DND-41 (cell line): Measurements from ENCODE around the gene MSI2.

Experiments used
- ATAC-seq: fragments of 200-7000 bp; cut with Tn5 transposase; 3 replicates; pipeline ENCODE4 v1.9.1; 2021; ENCODE audit warnings: low read depth; ENCODE audit not compliant: insufficient read depth
- DNase-seq: peaks from one replicate; pipeline ENCODE4 v3.0.0-alpha.2; 2020
- H2AFZ ChIP-seq: 2 replicates; pipeline ENCODE4 v1.6.0; 2012; ENCODE audit warnings: low read depth, low read length
- H3K27ac ChIP-seq: 2 replicates; pipeline ENCODE4 v1.5.1; 2012; ENCODE audit warnings: low read length, inconsistent platforms
- H3K27me3 ChIP-seq: fragments of 200-600 bp; sonication (generic); 2 replicates; pipeline ENCODE4 v1.6.0; 2012; ENCODE audit warnings: low read length, mild to moderate bottlenecking, inconsistent platforms; ENCODE audit not compliant: insufficient read depth, poor library complexity
- H3K36me3 ChIP-seq: 2 replicates; pipeline ENCODE4 v1.5.1; 2012; ENCODE audit warnings: low read length, inconsistent platforms; ENCODE audit not compliant: insufficient read depth
- H3K4me1 ChIP-seq: 2 replicates; pipeline ENCODE4 v1.5.1; 2012; ENCODE audit warnings: mild to moderate bottlenecking, low read length; ENCODE audit not compliant: insufficient read depth
- H3K4me2 ChIP-seq: 2 replicates; pipeline ENCODE4 v1.6.0; 2012; ENCODE audit warnings: mild to moderate bottlenecking, moderate library complexity, low read length, inconsistent platforms; ENCODE audit not compliant: insufficient read depth
- H3K4me3 ChIP-seq, 2 experiments: fragments of 200-600 bp in 1 of 2; shearing (Covaris generic) in 1 of 2; 2 replicates each; pipeline ENCODE4 v1.5.1; 2012 to 2016; ENCODE audit warnings: inconsistent platforms in 2 of 2, low read length in 2 of 2, mild to moderate bottlenecking in 2 of 2, low read depth in 1 of 2, moderate library complexity in 1 of 2
- H3K79me2 ChIP-seq: 2 replicates; pipeline ENCODE4 v1.6.0; 2012; ENCODE audit warnings: low read length, inconsistent platforms; ENCODE audit not compliant: insufficient read depth
- H3K9ac ChIP-seq: 2 replicates; pipeline ENCODE4 v1.6.0; 2012; ENCODE audit warnings: low read depth, mild to moderate bottlenecking, inconsistent platforms, low read length, moderate library complexity
- H3K9me3 ChIP-seq: 2 replicates; pipeline ENCODE4 v1.5.1; 2012; ENCODE audit warnings: low read length, moderate library complexity, mild to moderate bottlenecking, inconsistent platforms; ENCODE audit not compliant: insufficient read depth, severe bottlenecking
- H4K20me1 ChIP-seq: 2 replicates; pipeline ENCODE4 v1.6.0; 2012; ENCODE audit warnings: low read length; ENCODE audit not compliant: insufficient read depth
- EZH2 ChIP-seq: IDR thresholded peaks from 3 replicates; pipeline ENCODE4 v1.6.1; 2012; ENCODE audit warnings: borderline replicate concordance, low read depth, mild to moderate bottlenecking, moderate library complexity, low read length, inconsistent platforms; ENCODE audit not compliant: severe bottlenecking
- TF ChIP-seq, protein P1 (sequence below): IDR thresholded peaks from 2 replicates; pipeline ENCODE4 v1.5.1; 2012; ENCODE audit warnings: borderline replicate concordance, low read length, moderate library complexity, mild to moderate bottlenecking; ENCODE audit not compliant: poor library complexity, severe bottlenecking; ENCODE audit errors: extremely low read depth

The MSI2 gene

GRCh38 chr17:57406981-57407286 lies 150.6 kb downstream of the MSI2 start:
- H4K20me1 ChIP-seq: peaks cover 22% of the 10 kb centered on the region
- TF ChIP-seq, protein P1, sequence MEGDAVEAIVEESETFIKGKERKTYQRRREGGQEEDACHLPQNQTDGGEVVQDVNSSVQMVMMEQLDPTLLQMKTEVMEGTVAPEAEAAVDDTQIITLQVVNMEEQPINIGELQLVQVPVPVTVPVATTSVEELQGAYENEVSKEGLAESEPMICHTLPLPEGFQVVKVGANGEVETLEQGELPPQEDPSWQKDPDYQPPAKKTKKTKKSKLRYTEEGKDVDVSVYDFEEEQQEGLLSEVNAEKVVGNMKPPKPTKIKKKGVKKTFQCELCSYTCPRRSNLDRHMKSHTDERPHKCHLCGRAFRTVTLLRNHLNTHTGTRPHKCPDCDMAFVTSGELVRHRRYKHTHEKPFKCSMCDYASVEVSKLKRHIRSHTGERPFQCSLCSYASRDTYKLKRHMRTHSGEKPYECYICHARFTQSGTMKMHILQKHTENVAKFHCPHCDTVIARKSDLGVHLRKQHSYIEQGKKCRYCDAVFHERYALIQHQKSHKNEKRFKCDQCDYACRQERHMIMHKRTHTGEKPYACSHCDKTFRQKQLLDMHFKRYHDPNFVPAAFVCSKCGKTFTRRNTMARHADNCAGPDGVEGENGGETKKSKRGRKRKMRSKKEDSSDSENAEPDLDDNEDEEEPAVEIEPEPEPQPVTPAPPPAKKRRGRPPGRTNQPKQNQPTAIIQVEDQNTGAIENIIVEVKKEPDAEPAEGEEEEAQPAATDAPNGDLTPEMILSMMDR: no peak
- no peak for TF ChIP-seq EZH2
- no peaks in the 10 kb centered on the region for H3K27me3 ChIP-seq
- peak overlapping the region; percentile 31 for H3K4me2 ChIP-seq
- peaks cover 92% of the 10 kb centered on the region for H3K4me1 ChIP-seq
- no peak overlapping the region for H3K4me3 ChIP-seq
- peaks cover 79% of the 10 kb centered on the region for H3K36me3 ChIP-seq
- H3K9ac ChIP-seq: peak overlapping the region; percentile 48
- no peak for DNase-seq
- H3K9me3 ChIP-seq: no peaks in the 10 kb centered on the region
- ATAC-seq: no peak
- H2AFZ ChIP-seq: no peak overlapping the region
- H3K27ac ChIP-seq: peak overlapping the region; percentile 88
- peaks cover 99% of the 10 kb centered on the region for H3K79me2 ChIP-seq

GRCh38 chr17:57407287-57408070 lies 151.2 kb downstream of the MSI2 start:
- peaks cover 77% of the 10 kb centered on the region for H3K36me3 ChIP-seq
- H3K4me1 ChIP-seq: peaks cover 87% of the 10 kb centered on the region
- H3K9ac ChIP-seq: peak overlapping the region; percentile 48
- no peak for TF ChIP-seq EZH2
- TF ChIP-seq, protein P1: no peak
- peak overlapping the region; percentile 88 for H3K27ac ChIP-seq
- H3K9me3 ChIP-seq: no peaks in the 10 kb centered on the region
- H3K79me2 ChIP-seq: peaks cover 99% of the 10 kb centered on the region
- no peak for DNase-seq
- H2AFZ ChIP-seq: no peak overlapping the region
- H3K4me2 ChIP-seq: peak overlapping the region; percentile 43
- no peak overlapping the region; a peak in 1 of 4 replicates for H3K4me3 ChIP-seq
- H4K20me1 ChIP-seq: peaks cover 19% of the 10 kb centered on the region
- no peak for ATAC-seq
- H3K27me3 ChIP-seq: no peaks in the 10 kb centered on the region

DNA sequence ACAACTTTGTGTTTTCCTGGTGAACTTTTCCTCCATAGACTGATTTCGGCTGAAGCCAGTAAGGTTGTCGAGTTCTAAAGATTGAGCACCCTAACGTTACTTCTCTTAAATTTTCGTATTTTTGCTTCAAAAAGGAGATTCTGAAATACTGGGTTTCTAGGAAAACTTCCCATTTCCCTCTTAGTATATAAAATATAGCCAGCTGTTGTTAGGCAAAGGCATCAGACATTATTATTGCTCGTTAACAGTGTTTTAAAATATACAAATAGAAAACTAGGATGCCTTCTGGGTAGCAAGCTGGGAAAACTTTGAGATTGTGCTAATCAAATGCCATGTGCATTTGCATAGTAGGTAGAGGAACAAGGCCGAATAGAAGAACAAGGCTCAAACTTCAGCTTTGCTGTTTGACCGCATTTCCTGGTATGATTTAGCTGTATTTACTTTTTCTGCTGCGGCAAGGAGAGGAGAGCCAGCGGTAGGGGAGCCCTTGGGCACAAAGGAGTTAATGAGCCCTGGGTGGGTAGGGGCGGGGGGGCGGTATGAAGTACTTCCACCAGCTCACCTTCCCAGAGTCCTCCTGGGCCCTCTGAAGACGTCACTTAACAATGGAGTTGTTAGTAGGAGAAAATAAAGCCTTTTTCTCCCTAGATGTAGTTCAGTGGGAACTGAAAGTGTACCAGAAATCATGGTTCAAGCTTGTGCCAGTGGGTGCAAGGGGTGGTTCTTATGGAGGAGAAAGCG lies 151.9 kb downstream of the MSI2 start:
- H3K36me3 ChIP-seq: peaks cover 77% of the 10 kb centered on the region
- H3K4me1 ChIP-seq: peaks cover 86% of the 10 kb centered on the region
- DNase-seq (peak; percentile 83), ATAC-seq (peak; percentile 86)
- no peaks in the 10 kb centered on the region for H3K27me3 ChIP-seq
- peak overlapping the region; percentile 48 for H3K9ac ChIP-seq
- H3K79me2 ChIP-seq: peaks cover 99% of the 10 kb centered on the region
- no peak overlapping the region for H2AFZ ChIP-seq
- H3K4me2 ChIP-seq: peak overlapping the region; percentile 43
- no peak overlapping the region; a peak in 1 of 4 replicates for H3K4me3 ChIP-seq
- H3K9me3 ChIP-seq: no peaks in the 10 kb centered on the region
- peak overlapping the region; percentile 88 for H3K27ac ChIP-seq
- peaks cover 21% of the 10 kb centered on the region for H4K20me1 ChIP-seq
- TF ChIP-seq, protein P1: peak; percentile 28
- no peak for TF ChIP-seq EZH2
